Skeletal muscle tissue (tissue), 4 donors: Measurements from ENCODE around the gene MTO1. TPM values are rescaled to one million over a fixed set of nuclear protein-coding genes. Genes with fewer than 3 reads are reported as not detected.
"Not testable (repeated sequence)": the region's sequence is repeated elsewhere in the genome, so short reads cannot be mapped to it uniquely, and the experiment has no call there.

Source experiments
- H3K27ac ChIP-seq: one replicate; pipeline ENCODE4 v1.7.0; 2013; ENCODE audit warnings: mild to moderate bottlenecking, low read depth, low read length, inconsistent platforms
- H3K27me3 ChIP-seq, 3 donors: one replicate each; pipeline ENCODE4 v1.7.0; 2013; ENCODE audit warnings: low read length in 3 of 3; ENCODE audit not compliant: control insufficient read depth in 3 of 3, insufficient read depth in 3 of 3
- H3K36me3 ChIP-seq, 3 donors: one replicate each; pipeline ENCODE4 v1.7.0; 2013; ENCODE audit warnings: low read length in 3 of 3; ENCODE audit not compliant: control insufficient read depth in 3 of 3, insufficient read depth in 3 of 3
- H3K4me1 ChIP-seq, 3 donors: one replicate each; pipeline ENCODE4 v1.7.0; 2013; ENCODE audit warnings: low read length in 3 of 3, mild to moderate bottlenecking in 3 of 3; ENCODE audit not compliant: control insufficient read depth in 3 of 3, insufficient read depth in 3 of 3
- H3K4me3 ChIP-seq, 3 donors: one replicate each; pipeline ENCODE4 v1.7.0; 2013; ENCODE audit warnings: low read length in 3 of 3
- H3K9ac ChIP-seq, 3 donors: one replicate each; pipeline ENCODE4 v1.7.0; 2013; ENCODE audit warnings: low read length in 3 of 3, mild to moderate bottlenecking in 3 of 3, moderate library complexity in 2 of 3, low read depth in 1 of 3
- H3K9me3 ChIP-seq, 3 donors: one replicate each; pipeline ENCODE4 v1.7.0; 2013; ENCODE audit warnings: low read length in 3 of 3; ENCODE audit not compliant: control insufficient read depth in 3 of 3
- total RNA-seq: library from RNA; depleted of rRNA; stranded (reverse); fragments of >200 nt; gene quantifications from one replicate; pipeline ENCODE4 v1.2.3, GENCODE V29; 2014
- donor health status: Osteomylitis.

The MTO1 gene
- total RNA-seq, 1 donor from 2014 or later: 25.6 TPM

GRCh38 chr6:73523434-73524123 is 62.0 kb downstream of the MTO1 start:
- H3K27me3 ChIP-seq: peaks cover 0 to 33% (median 21%) of the 10 kb centered on the region in 3 donors
- peak overlapping the region; percentile 65 to 78 (median 65) for H3K9ac ChIP-seq
- H3K4me1 ChIP-seq: peaks cover 10 to 16% (median 11%) of the 10 kb centered on the region in 3 donors
- peak overlapping the region; percentile 97 for H3K27ac ChIP-seq
- H3K36me3 ChIP-seq: peaks cover 5 to 9% (median 7%) of the 10 kb centered on the region in 3 donors
- peak overlapping the region; percentile 69 to 76 (median 74) for H3K4me3 ChIP-seq
- no peaks in the 10 kb centered on the region for H3K9me3 ChIP-seq

- H3K27me3 ChIP-seq: peaks cover 0 to 27% (median 13%) of the 10 kb centered on the region in 3 donors
- H3K36me3 ChIP-seq: no peaks in the 10 kb centered on the region
- H3K9ac ChIP-seq: no peak overlapping the region
- H3K9me3 ChIP-seq: no peaks in the 10 kb centered on the region
- no peak overlapping the region for H3K4me3 ChIP-seq
- H3K27ac ChIP-seq: no peak overlapping the region
- peaks cover 0 to 5% (median 3%) of the 10 kb centered on the region in 3 donors for H3K4me1 ChIP-seq
These were observed 64.2 kb downstream of the MTO1 start for GRCh38 chr6:73525546-73526330.

GRCh38 chr6:73528897-73529296 is 67.4 kb downstream of the MTO1 start:
- no peaks in the 10 kb centered on the region for H3K36me3 ChIP-seq
- no peak overlapping the region for H3K27ac ChIP-seq
- no peaks in the 10 kb centered on the region for H3K4me1 ChIP-seq
- peaks cover 0 to 17% (median 0%) of the 10 kb centered on the region in 3 donors for H3K27me3 ChIP-seq
- H3K9me3 ChIP-seq: no peaks in the 10 kb centered on the region
- no peak overlapping the region for H3K9ac ChIP-seq
- H3K4me3 ChIP-seq: no peak overlapping the region

- Histone ChIP-seq H3K9ac (no peak overlapping the region), H3K27ac (no peak overlapping the region), H3K36me3 (no peaks in the 10 kb centered on the region), H3K27me3 (peaks cover 0 to 5% (median 0%) of the 10 kb centered on the region in 3 donors), H3K9me3 (no peaks in the 10 kb centered on the region), H3K4me1 (no peaks in the 10 kb centered on the region), H3K4me3 (no peak overlapping the region)
These were observed 70.8 kb downstream of the MTO1 start for GRCh38 chr6:73532293-73532692.

GRCh38 chr6:73534628-73535027 is 73.1 kb downstream of the MTO1 start:
- no peaks in the 10 kb centered on the region for H3K36me3 ChIP-seq
- no peaks in the 10 kb centered on the region for H3K27me3 ChIP-seq
- H3K4me1 ChIP-seq: no peaks in the 10 kb centered on the region
- no peak overlapping the region for H3K4me3 ChIP-seq
- no peaks in the 10 kb centered on the region for H3K9me3 ChIP-seq
- no peak overlapping the region for H3K27ac ChIP-seq
- H3K9ac ChIP-seq: no peak overlapping the region

GRCh38 chr6:73537677-73538076 is 76.1 kb downstream of the MTO1 start:
- no peaks in the 10 kb centered on the region for H3K9me3 ChIP-seq
- H3K4me3 ChIP-seq: no peak overlapping the region
- H3K4me1 ChIP-seq: no peaks in the 10 kb centered on the region
- H3K9ac ChIP-seq: no peak overlapping the region
- H3K27ac ChIP-seq: no peak overlapping the region
- H3K36me3 ChIP-seq: no peaks in the 10 kb centered on the region
- H3K27me3 ChIP-seq: no peaks in the 10 kb centered on the region

GRCh38 chr6:73538116-73538779 is 76.7 kb downstream of the MTO1 start:
- no peaks in the 10 kb centered on the region for H3K27me3 ChIP-seq
- no peaks in the 10 kb centered on the region for H3K4me1 ChIP-seq
- H3K9ac ChIP-seq: no peak overlapping the region
- no peak overlapping the region for H3K4me3 ChIP-seq
- H3K36me3 ChIP-seq: no peaks in the 10 kb centered on the region
- H3K9me3 ChIP-seq: no peaks in the 10 kb centered on the region
- no peak overlapping the region for H3K27ac ChIP-seq

- not testable (repeated sequence) for H3K27me3 ChIP-seq, H3K9me3 ChIP-seq
These were observed 80.9 kb downstream of the MTO1 start for GRCh38 chr6:73542481-73542880.

GRCh38 chr6:73542891-73543290 is 81.4 kb downstream of the MTO1 start:
- no peaks in the 10 kb centered on the region for H3K9me3 ChIP-seq
- no peak overlapping the region for H3K9ac ChIP-seq
- no peaks in the 10 kb centered on the region for H3K36me3 ChIP-seq
- no peak overlapping the region for H3K27ac ChIP-seq
- H3K27me3 ChIP-seq: no peaks in the 10 kb centered on the region
- no peaks in the 10 kb centered on the region for H3K4me1 ChIP-seq
- H3K4me3 ChIP-seq: no peak overlapping the region

More at GRCh38 chr6:73542481-73542880, 80.9 kb downstream of the MTO1 start:
- not testable (repeated sequence) for H3K4me3 ChIP-seq, H3K9ac ChIP-seq, H3K4me1 ChIP-seq, H3K27ac ChIP-seq, H3K36me3 ChIP-seq

- no peaks in the 10 kb centered on the region for H3K27me3 ChIP-seq
- H3K9me3 ChIP-seq: no peaks in the 10 kb centered on the region
- no peak overlapping the region for H3K27ac ChIP-seq
- H3K36me3 ChIP-seq: no peaks in the 10 kb centered on the region
- H3K4me3 ChIP-seq: no peak overlapping the region
- no peaks in the 10 kb centered on the region for H3K4me1 ChIP-seq
- no peak overlapping the region for H3K9ac ChIP-seq
These were observed 85.5 kb downstream of the MTO1 start for GRCh38 chr6:73547036-73547435.
